Kidney (tissue), 14 donors: ENCODE measurements around the gene PTPN18. TPM values are rescaled to one million over a fixed set of nuclear protein-coding genes. Genes with fewer than 3 reads are reported as not detected.

Source experiments
- DNase-seq, 5 donors: peaks; one replicate each; pipeline ENCODE4 v3.0.0-alpha.2; 2013 to 2020
- FAIRE-seq: peaks from 2 replicates; lab custom pipeline; 2012; peaks lifted over from hg19 to GRCh38; lab: Jason Lieb, UNC
- H3K27ac ChIP-seq, 2 donors: one replicate each; pipeline ENCODE4 v1.7.0; 2013; ENCODE audit warnings: low read depth in 2 of 2, low read length in 2 of 2, inconsistent platforms in 1 of 2
- H3K27me3 ChIP-seq: one replicate; pipeline ENCODE4 v1.7.1; 2013; ENCODE audit warnings: low read length, inconsistent platforms; ENCODE audit not compliant: control insufficient read depth, insufficient read depth
- H3K36me3 ChIP-seq, 3 donors: one replicate each; pipeline versions ENCODE4 v1.7.0 to v1.7.1; 2013; ENCODE audit warnings: low read length in 3 of 3, control low read depth in 1 of 3, inconsistent platforms in 1 of 3; ENCODE audit not compliant: insufficient read depth in 3 of 3, control insufficient read depth in 2 of 3
- H3K4me1 ChIP-seq, 3 donors: one replicate each; pipeline versions ENCODE4 v1.7.0 to v1.7.1; 2013; ENCODE audit warnings: low read length in 3 of 3, inconsistent platforms in 1 of 3, low read depth in 1 of 3; ENCODE audit not compliant: control insufficient read depth in 2 of 3, insufficient read depth in 2 of 3
- H3K4me3 ChIP-seq, 3 donors: one replicate each; pipeline versions ENCODE4 v1.7.0 to v1.8.1; 2013; ENCODE audit warnings: low read length in 3 of 3, control low read depth in 1 of 3, inconsistent platforms in 1 of 3
- H3K9ac ChIP-seq, 3 donors: one replicate each; pipeline versions ENCODE4 v1.7.0 to v1.7.1; 2013; ENCODE audit warnings: low read length in 3 of 3, control low read depth in 1 of 3, inconsistent platforms in 1 of 3
- H3K9me3 ChIP-seq, 3 donors: one replicate each; pipeline versions ENCODE4 v1.7.0 to v1.7.1; 2013; ENCODE audit warnings: low read length in 3 of 3, control low read depth in 1 of 3, inconsistent platforms in 1 of 3; ENCODE audit not compliant: control insufficient read depth in 2 of 3, insufficient read depth in 1 of 3
- CTCF ChIP-seq: IDR thresholded peaks from 3 replicates; pipeline ENCODE4 v1.5.1; 2012; ENCODE audit warnings: mild to moderate bottlenecking, moderate library complexity, borderline replicate concordance; ENCODE audit not compliant: insufficient read depth; ENCODE audit errors: extremely low read depth
- intact Hi-C: fragments of 100-400 bp; cut with DNase I; formaldehyde crosslinking; loops from one replicate; pipeline ENCODE4 v1.11.1; 2022
- polyA plus RNA-seq: library from polyadenylated mRNA; stranded (reverse); fragments of 350-450 nt; fragmentation: Illumina TruSeq; extraction: RNeasy Lipid Tissue Mini Kit (QIAGEN cat#74804); gene quantifications from one replicate; pipeline ENCODE4 v1.2.3, GENCODE V29; 2014; ENCODE audit warnings: low read depth, low replicate concordance; ENCODE audit not compliant: insufficient read depth
- total RNA-seq: library from RNA; stranded (reverse); fragmentation: NEBNext Ultra II Directional; extraction: Animal tissue kit (Norgen Biotek cat#: 25700); gene quantifications from one replicate; pipeline ENCODE4 v1.2.1, GENCODE V29; 2021
- donor health status: control.
- donor health status: control.
- donor health status: control.
- donor health status: control.
- donor health status: control.
- donor health status: DM: yes; HTN: yes; CAD: no.
- donor health status: Normal renal cell carcinoma (clear cell type).

The PTPN18 gene
- total and polyA plus RNA-seq, 2 donors from 2014 or later, result 34.8 to 89.2 TPM

GRCh38 chr2:130366720-130367119, 10.9 kb downstream of the PTPN18 start:
- Histone ChIP-seq H3K36me3 (peaks cover 0 to 3% (median 0%) of the 10 kb centered on the region in 3 donors), H3K9me3 (no peaks in the 10 kb centered on the region), H3K27me3 (no peaks in the 10 kb centered on the region), H3K9ac (no peak overlapping the region), H3K27ac (no peak overlapping the region), H3K4me1 (peaks cover 0 to 10% (median 4%) of the 10 kb centered on the region in 3 donors), H3K4me3 (no peak overlapping the region)
- intact Hi-C loops, result no loop called here
- no peak for TF ChIP-seq CTCF
- DNase-seq (no peak), FAIRE-seq (no peak)

GRCh38 chr2:130368786-130369185, 12.9 kb downstream of the PTPN18 start:
- Histone ChIP-seq H3K4me3 (no peak overlapping the region), H3K27me3 (no peaks in the 10 kb centered on the region), H3K9ac (no peak overlapping the region), H3K36me3 (peaks cover 0 to 3% (median 0%) of the 10 kb centered on the region in 3 donors), H3K9me3 (no peaks in the 10 kb centered on the region), H3K27ac (no peak overlapping the region), H3K4me1 (peaks cover 0 to 22% (median 4%) of the 10 kb centered on the region in 3 donors)
- no peak for TF ChIP-seq CTCF
- intact Hi-C loops, result no loop called here
- FAIRE-seq (no peak), DNase-seq (no peak)

- H3K4me3 ChIP-seq, result no peak overlapping the region
- H3K27ac ChIP-seq, result no peak overlapping the region
- FAIRE-seq (no peak), DNase-seq (no peak)
- H3K4me1 ChIP-seq, result peaks cover 0 to 22% (median 4%) of the 10 kb centered on the region in 3 donors
- H3K9me3 ChIP-seq, result no peaks in the 10 kb centered on the region
- intact Hi-C loops, result no loop called here
- TF ChIP-seq CTCF, result no peak
- H3K9ac ChIP-seq, result no peak overlapping the region
- peaks cover 0 to 3% (median 0%) of the 10 kb centered on the region in 3 donors for H3K36me3 ChIP-seq
- no peaks in the 10 kb centered on the region for H3K27me3 ChIP-seq
Observed at GRCh38 chr2:130369311-130369964, 13.6 kb downstream of the PTPN18 start.
